CD8-positive, alpha-beta memory T cell (primary cell): Measurements from ENCODE around the gene RNF135. TPM values are rescaled to one million over a fixed set of nuclear protein-coding genes. Genes with fewer than 3 reads are reported as not detected.
"Not testable (repeated sequence)": the region's sequence is repeated elsewhere in the genome, so short reads cannot be mapped to it uniquely, and the experiment has no call there.

Experiments
- CTCF ChIA-PET: fragments of 350-600 bp; sonication (Branson Sonifier 250); formaldehyde crosslinking; loops from one replicate; lab custom pipeline; 2021; ENCODE audit warnings: antibody characterized with exemption; lab: Charles Lee
- POLR2A ChIA-PET: fragments of 350-600 bp; sonication (Branson Sonifier 250); formaldehyde crosslinking; loops from one replicate; lab custom pipeline; 2021; ENCODE audit warnings: antibody characterized with exemption; lab: Charles Lee
- DNase-seq, 5 donors: peaks; one replicate each; pipeline versions ENCODE4 v3.0.0 to v3.0.0-alpha.2; 2020 to 2022; ENCODE audit warnings: mixed read lengths in 1 of 5
- H3K27ac ChIP-seq: one replicate; pipeline ENCODE4 v1.7.0; 2013; ENCODE audit warnings: low read depth, mild to moderate bottlenecking, low read length, moderate library complexity
- H3K27me3 ChIP-seq: 2 replicates; pipeline ENCODE4 v1.7.0; 2013; ENCODE audit warnings: low read length, mild to moderate bottlenecking; ENCODE audit not compliant: insufficient read depth, poor library complexity, severe bottlenecking
- H3K36me3 ChIP-seq: 2 replicates; pipeline ENCODE4 v1.7.0; 2013; ENCODE audit warnings: mild to moderate bottlenecking, low read length, moderate library complexity; ENCODE audit not compliant: insufficient read depth
- H3K4me1 ChIP-seq: 2 replicates; pipeline ENCODE4 v1.7.0; 2013; ENCODE audit warnings: mild to moderate bottlenecking, low read length, moderate library complexity; ENCODE audit not compliant: insufficient read depth
- H3K4me3 ChIP-seq: 2 replicates; pipeline ENCODE4 v1.7.0; 2013; ENCODE audit warnings: mild to moderate bottlenecking, low read length
- H3K9me3 ChIP-seq: 2 replicates; pipeline ENCODE4 v1.7.0; 2013; ENCODE audit warnings: mild to moderate bottlenecking, low read length
- H3K27ac Mint-ChIP-seq, 8 donors: one replicate each; pipeline ENCODE4 v1.8.0; 2020 to 2021; ENCODE audit warnings: mixed read lengths in 8 of 8, mild to moderate bottlenecking in 6 of 8, inconsistent platforms in 3 of 8, moderate library complexity in 3 of 8
- H3K27me3 Mint-ChIP-seq, 2 donors: one replicate each; pipeline ENCODE4 v1.8.0; 2020 to 2021; ENCODE audit warnings: mixed read lengths in 2 of 2, mild to moderate bottlenecking in 1 of 2, moderate library complexity in 1 of 2
- H3K36me3 Mint-ChIP-seq, 3 donors: one replicate each; pipeline ENCODE4 v1.8.0; 2020 to 2021; ENCODE audit warnings: mixed read lengths in 3 of 3, inconsistent platforms in 1 of 3, mild to moderate bottlenecking in 1 of 3
- H3K4me1 Mint-ChIP-seq, 3 donors: one replicate each; pipeline ENCODE4 v1.8.0; 2020 to 2021; ENCODE audit warnings: mixed read lengths in 3 of 3, inconsistent platforms in 1 of 3, mild to moderate bottlenecking in 1 of 3
- H3K4me3 Mint-ChIP-seq, 7 donors: one replicate each; pipeline ENCODE4 v1.8.0; 2020 to 2021; ENCODE audit warnings: mixed read lengths in 7 of 7, mild to moderate bottlenecking in 6 of 7, moderate library complexity in 4 of 7, inconsistent platforms in 2 of 7
- H3K9me3 Mint-ChIP-seq, 5 donors: one replicate each; pipeline ENCODE4 v1.8.0; 2020 to 2022; ENCODE audit warnings: mixed read lengths in 5 of 5, mild to moderate bottlenecking in 3 of 5, moderate library complexity in 2 of 5, inconsistent platforms in 1 of 5
- polyA plus RNA-seq: library from polyadenylated mRNA; unstranded; fragments of 300-500 nt; fragmentation: Illumina TruSeq; gene quantifications from one replicate; pipeline ENCODE4 v1.2.3, GENCODE V29; 2021
- total RNA-seq, 2 experiments: library from RNA; stranded (reverse); gene quantifications; one replicate each; pipeline ENCODE4 v1.2.3, GENCODE V29; 2021

RNF135 gene
- total and polyA plus RNA-seq, 3 experiments from 2014 or later = 7.5 to 9.2 (median 7.9) TPM

DNA sequence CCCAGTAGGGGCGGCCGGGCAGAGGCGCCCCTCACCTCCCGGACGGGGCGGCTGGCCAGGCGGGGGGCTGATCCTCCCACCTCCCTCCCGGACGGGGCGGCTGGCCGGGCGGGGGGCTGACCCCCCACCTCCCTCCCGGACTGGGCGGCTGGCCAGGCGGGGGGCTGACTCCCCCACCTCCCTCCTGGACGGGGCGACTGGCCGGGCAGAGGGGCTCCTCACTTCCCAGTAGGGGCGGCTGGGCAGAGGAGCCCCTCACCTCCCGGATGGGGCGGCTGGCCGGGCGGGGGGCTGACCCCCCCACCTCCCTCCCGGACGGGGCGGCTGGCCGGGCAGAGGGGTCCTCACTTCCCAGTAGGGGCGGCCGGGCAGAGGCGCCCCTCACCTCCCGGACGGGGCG is 9.1 kb downstream of the RNF135 start:
- H3K27ac ChIP-seq, H3K4me1 ChIP-seq, H3K27me3 Mint-ChIP-seq, H3K4me3 Mint-ChIP-seq, DNase-seq, H3K36me3 Mint-ChIP-seq, H3K9me3 Mint-ChIP-seq, POLR2A ChIA-PET, H3K27ac Mint-ChIP-seq, H3K27me3 ChIP-seq, CTCF ChIA-PET, H3K36me3 ChIP-seq, H3K9me3 ChIP-seq, H3K4me3 ChIP-seq: not testable (repeated sequence)
- H3K4me1 Mint-ChIP-seq = peaks cover 9 to 22% (median 10%) of the 10 kb centered on the region in 3 donors

DNA sequence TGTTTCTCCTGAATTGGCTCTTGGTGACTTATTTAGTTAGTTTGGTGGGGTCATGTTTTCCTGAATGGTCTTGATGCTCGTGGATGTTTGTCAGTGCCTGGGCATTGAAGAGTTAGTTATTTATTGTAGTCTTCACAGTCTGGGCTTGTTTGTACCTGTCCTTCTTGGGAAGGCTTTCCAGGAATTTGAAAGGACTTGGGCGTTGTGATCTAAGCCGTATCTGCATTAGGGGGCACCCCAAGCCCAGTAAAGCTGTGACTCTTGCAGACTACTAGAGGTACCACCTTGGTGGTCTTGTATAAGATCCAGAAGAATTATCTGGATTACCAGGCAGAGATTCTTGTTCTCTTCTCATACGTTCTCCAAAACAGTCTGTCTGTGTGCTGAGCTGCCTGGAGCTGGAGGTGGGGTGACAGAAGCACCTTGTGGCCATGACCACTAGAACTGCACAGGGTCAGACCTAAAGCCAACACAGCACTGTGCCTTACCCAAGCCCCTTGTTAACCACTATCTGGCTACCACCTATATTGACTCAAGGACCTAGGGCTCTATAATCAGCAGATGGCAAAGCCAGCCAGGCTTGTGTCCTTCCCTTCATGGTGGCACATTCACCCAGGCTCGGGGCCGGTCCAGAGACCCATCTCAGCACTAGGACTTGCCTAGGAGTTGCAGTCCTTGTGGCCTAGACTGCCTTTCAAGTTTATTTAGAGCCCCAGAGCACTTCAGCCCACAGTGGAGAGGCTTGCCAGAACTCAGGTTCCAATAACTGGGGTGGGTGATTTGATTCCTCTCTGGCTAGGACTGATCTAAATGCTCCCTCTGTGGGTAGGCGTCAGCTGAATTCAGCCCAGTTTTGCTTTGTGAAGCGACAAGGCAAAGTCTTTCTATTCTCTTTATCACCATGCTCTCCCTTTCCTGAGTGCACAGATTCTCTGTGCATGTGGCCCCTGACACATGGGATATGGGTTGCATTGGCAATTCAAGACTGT is 11.0 kb downstream of the RNF135 start:
- Histone ChIP-seq H3K36me3 (no peaks in the 10 kb centered on the region), H3K4me3 (no peak overlapping the region), H3K4me1 (no peaks in the 10 kb centered on the region), H3K27me3 (no peaks in the 10 kb centered on the region), H3K9me3 (no peaks in the 10 kb centered on the region), H3K27ac (no peak overlapping the region)
- Mint-ChIP-seq H3K27ac (peak overlapping the region in 3 of 8 donors; percentile 5 to 39 (median 19)), H3K36me3 (peaks cover 2 to 13% (median 9%) of the 10 kb centered on the region in 3 donors), H3K4me3 (no peak overlapping the region), H3K4me1 (peaks cover 3 to 6% (median 3%) of the 10 kb centered on the region in 3 donors), H3K27me3 (no peaks in the 10 kb centered on the region), H3K9me3 (no peaks in the 10 kb centered on the region)
- CTCF ChIA-PET = interaction anchor here (1.1 kb wide), 1 partner anchor 393 kb away, joined by 3 read pairs; no protein-coding TSS in a partner anchor
- POLR2A ChIA-PET = no interaction called here
- DNase-seq = no peak

DNA sequence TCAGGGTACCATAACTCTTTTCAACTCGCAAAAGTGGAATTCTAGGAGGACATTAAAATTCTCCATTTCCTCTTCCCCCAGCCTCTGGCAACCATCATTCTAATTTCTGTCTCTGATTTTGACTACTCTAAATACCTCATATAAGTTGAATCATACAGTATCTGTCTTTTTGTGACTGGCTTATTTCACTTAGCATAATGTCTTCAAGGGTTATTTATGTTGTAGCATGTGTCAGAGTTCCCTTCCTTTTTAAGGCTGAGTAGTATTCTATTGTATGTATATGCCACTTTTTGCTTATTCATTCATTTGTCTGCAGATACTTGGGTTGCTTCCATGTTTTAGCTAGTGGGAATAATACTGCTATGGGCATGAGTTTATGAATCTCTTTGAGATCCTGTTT is 12.0 kb downstream of the RNF135 start:
- Mint-ChIP-seq H3K36me3 (peaks cover 0 to 17% (median 10%) of the 10 kb centered on the region in 3 donors), H3K27me3 (no peaks in the 10 kb centered on the region), H3K27ac (no peak overlapping the region), H3K4me3 (no peak overlapping the region), H3K9me3 (no peaks in the 10 kb centered on the region), H3K4me1 (peaks cover 3 to 4% (median 3%) of the 10 kb centered on the region in 3 donors)
- Histone ChIP-seq H3K4me3 (no peak overlapping the region), H3K4me1 (no peaks in the 10 kb centered on the region), H3K27ac (no peak overlapping the region), H3K27me3 (no peaks in the 10 kb centered on the region), H3K9me3 (no peaks in the 10 kb centered on the region), H3K36me3 (no peaks in the 10 kb centered on the region)
- ChIA-PET POLR2A (interaction anchor here (0.6 kb wide), 1 partner anchor 9 kb away, joined by 3 read pairs; no protein-coding TSS in a partner anchor), CTCF (no interaction called here)
- no peak for DNase-seq

DNA sequence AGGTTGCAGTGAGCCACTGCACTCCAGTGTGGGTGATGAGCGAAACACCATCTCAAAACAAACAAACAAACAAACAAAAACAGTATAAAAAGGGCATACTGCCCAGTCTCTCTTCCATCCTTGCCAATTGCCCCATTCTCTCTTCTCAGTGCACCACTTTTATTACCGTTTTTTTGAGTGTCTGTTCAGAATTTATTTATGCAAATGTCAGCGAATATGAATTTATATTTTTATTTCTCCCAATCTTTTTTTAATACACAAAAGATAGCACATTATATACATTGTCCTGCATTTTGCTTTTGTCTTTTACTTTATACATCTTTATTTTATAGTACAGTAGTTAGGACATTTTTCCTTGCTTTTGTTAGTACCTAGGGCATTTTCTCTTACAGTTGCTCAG is 19.6 kb downstream of the RNF135 start:
- Histone ChIP-seq H3K27ac (no peak overlapping the region), H3K9me3 (no peaks in the 10 kb centered on the region), H3K4me3 (no peak overlapping the region), H3K36me3 (no peaks in the 10 kb centered on the region), H3K27me3 (no peaks in the 10 kb centered on the region), H3K4me1 (no peaks in the 10 kb centered on the region)
- no peaks in the 10 kb centered on the region for H3K27me3 Mint-ChIP-seq
- no peak for DNase-seq
- H3K9me3 Mint-ChIP-seq = no peaks in the 10 kb centered on the region
- H3K27ac Mint-ChIP-seq = peak overlapping the region in 1 of 8 donors; percentile 34
- H3K4me1 Mint-ChIP-seq = no peaks in the 10 kb centered on the region
- ChIA-PET CTCF (no interaction called here), POLR2A (no interaction called here)
- H3K4me3 Mint-ChIP-seq = no peak overlapping the region
- H3K36me3 Mint-ChIP-seq = peaks cover 0 to 29% (median 13%) of the 10 kb centered on the region in 3 donors

DNA sequence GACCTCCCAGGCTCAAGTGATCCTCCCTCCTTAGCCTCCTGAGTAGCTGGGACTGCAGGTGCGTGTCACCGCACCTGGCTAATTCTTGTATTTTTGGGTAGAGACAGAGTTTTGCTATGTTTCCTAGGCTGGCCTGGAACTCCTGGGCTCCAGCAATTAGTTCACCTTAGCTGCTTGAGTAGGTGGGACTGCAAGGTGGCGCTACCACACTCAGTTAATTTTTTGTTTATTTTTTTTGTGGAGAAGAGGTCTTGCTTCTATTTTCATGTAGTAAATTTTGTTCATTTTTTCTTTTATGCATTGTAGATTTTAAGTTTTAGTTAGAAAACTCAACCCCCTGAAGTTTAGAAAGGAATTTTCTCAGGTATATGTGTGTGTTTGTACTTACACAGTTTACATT is 21.7 kb downstream of the RNF135 start:
- no peaks in the 10 kb centered on the region for H3K27me3 ChIP-seq
- no peaks in the 10 kb centered on the region for H3K4me1 ChIP-seq
- H3K9me3 ChIP-seq = no peaks in the 10 kb centered on the region
- Mint-ChIP-seq H3K36me3 (peaks cover 0 to 34% (median 22%) of the 10 kb centered on the region in 3 donors), H3K4me1 (no peaks in the 10 kb centered on the region), H3K27ac (peak overlapping the region in 1 of 8 donors; percentile 29), H3K9me3 (no peaks in the 10 kb centered on the region), H3K27me3 (no peaks in the 10 kb centered on the region), H3K4me3 (no peak overlapping the region)
- POLR2A ChIA-PET = no interaction called here
- H3K36me3 ChIP-seq = no peaks in the 10 kb centered on the region
- H3K27ac ChIP-seq = no peak overlapping the region
- CTCF ChIA-PET = no interaction called here
- no peak for DNase-seq
- no peak overlapping the region for H3K4me3 ChIP-seq

DNA sequence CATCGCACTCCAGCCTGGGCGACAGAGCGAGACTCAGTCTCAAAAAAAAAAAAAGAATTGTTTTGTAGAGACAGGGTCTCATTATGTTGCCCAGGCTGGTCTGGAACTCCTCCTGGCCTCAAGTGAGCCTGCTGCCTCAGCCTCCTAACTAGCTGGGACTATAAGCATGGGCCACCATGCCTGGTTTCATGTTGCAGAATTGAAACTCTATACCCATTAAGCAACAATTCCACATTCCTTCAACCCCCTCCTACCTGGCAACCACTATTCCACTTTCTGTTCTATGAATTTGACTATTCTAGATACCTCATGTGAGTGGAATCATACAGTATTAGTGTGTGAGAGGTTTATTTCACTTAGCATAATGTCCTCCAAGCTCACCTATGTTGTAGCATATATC is 24.5 kb downstream of the RNF135 start:
- Mint-ChIP-seq H3K27ac (no peak overlapping the region), H3K36me3 (peaks cover 6 to 46% (median 29%) of the 10 kb centered on the region in 3 donors), H3K27me3 (no peaks in the 10 kb centered on the region), H3K4me3 (no peak overlapping the region), H3K4me1 (no peaks in the 10 kb centered on the region), H3K9me3 (no peaks in the 10 kb centered on the region)
- DNase-seq = no peak
- no peaks in the 10 kb centered on the region for H3K9me3 ChIP-seq
- no peaks in the 10 kb centered on the region for H3K4me1 ChIP-seq
- no peaks in the 10 kb centered on the region for H3K36me3 ChIP-seq
- ChIA-PET CTCF (no interaction called here), POLR2A (no interaction called here)
- no peak overlapping the region for H3K27ac ChIP-seq
- no peak overlapping the region for H3K4me3 ChIP-seq
- no peaks in the 10 kb centered on the region for H3K27me3 ChIP-seq

DNA sequence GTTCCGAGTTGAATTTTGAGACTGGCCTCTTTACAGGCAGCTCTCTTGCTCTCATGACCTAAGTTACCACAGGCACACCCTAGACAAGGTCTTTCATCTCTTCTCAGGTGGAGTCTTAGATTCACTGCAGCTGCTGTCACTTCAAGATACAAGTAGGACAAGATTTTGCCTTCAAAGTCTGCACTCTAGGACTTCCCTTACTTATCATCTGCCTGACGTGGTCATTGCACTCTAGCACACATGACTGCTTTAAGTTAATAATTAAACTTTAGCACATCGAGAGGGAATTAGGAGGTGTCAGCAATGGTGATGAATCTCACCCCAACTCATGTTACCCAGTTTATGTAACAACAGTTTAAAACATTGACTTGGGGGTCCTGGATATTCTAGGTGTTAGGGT is 25.6 kb downstream of the RNF135 start:
- Mint-ChIP-seq H3K27ac (no peak overlapping the region), H3K4me1 (no peaks in the 10 kb centered on the region), H3K4me3 (no peak overlapping the region), H3K36me3 (peaks cover 6 to 42% (median 26%) of the 10 kb centered on the region in 3 donors), H3K9me3 (no peaks in the 10 kb centered on the region), H3K27me3 (no peaks in the 10 kb centered on the region)
- Histone ChIP-seq H3K4me3 (no peak overlapping the region), H3K27ac (no peak overlapping the region), H3K9me3 (no peaks in the 10 kb centered on the region), H3K27me3 (no peaks in the 10 kb centered on the region), H3K4me1 (no peaks in the 10 kb centered on the region), H3K36me3 (no peaks in the 10 kb centered on the region)
- no peak for DNase-seq
- CTCF ChIA-PET = no interaction called here
- POLR2A ChIA-PET = interaction anchor here (0.7 kb wide), 1 partner anchor 170 kb away, joined by 3 read pairs; no protein-coding TSS in a partner anchor

DNA sequence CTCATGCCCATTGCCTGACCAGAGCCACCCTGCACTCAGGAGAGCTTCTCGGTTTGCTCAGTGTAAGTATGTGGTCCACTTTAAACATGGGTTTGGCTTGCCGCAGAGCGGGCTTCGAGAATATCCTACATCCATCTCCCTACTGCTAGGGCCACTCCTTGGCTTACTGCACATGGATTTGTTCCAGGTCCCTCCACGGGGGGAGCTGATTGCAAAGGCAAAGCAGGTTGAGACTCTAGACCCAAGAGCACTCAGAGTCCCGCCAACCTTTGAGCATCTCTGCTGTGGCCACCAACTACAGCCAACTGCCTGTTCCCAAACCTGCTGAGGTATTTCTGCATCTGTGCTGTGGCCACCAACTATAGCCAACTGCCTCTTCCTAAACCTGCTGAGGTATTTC is 26.4 kb downstream of the RNF135 start:
- Histone ChIP-seq H3K9me3 (no peaks in the 10 kb centered on the region), H3K4me3 (no peak overlapping the region), H3K27ac (no peak overlapping the region), H3K27me3 (no peaks in the 10 kb centered on the region), H3K36me3 (no peaks in the 10 kb centered on the region), H3K4me1 (no peaks in the 10 kb centered on the region)
- H3K36me3 Mint-ChIP-seq = peaks cover 6 to 44% (median 29%) of the 10 kb centered on the region in 3 donors
- ChIA-PET CTCF (interaction anchor here (0.6 kb wide), 1 partner anchor 99 kb away, joined by 3 read pairs; no protein-coding TSS in a partner anchor), POLR2A (no interaction called here)
- H3K27me3 Mint-ChIP-seq = no peaks in the 10 kb centered on the region
- H3K4me1 Mint-ChIP-seq = no peaks in the 10 kb centered on the region
- no peak for DNase-seq
- no peaks in the 10 kb centered on the region for H3K9me3 Mint-ChIP-seq
- H3K4me3 Mint-ChIP-seq = no peak overlapping the region
- H3K27ac Mint-ChIP-seq = no peak overlapping the region
